HEK293 (cell line): ENCODE measurements around the gene EDAR.
A peak's percentile ranks its signal among the peaks of the same experiment; 100 is the strongest.

ENCODE experiments used
- CTCF ChIA-PET: fragments of 350-600 bp; formaldehyde crosslinking; extraction: SDS; loops from one replicate; lab custom pipeline; 2021; ENCODE audit warnings: antibody characterized with exemption; lab: Yijun Ruan, JAX
- POLR2A ChIA-PET: fragments of 300-600 bp; formaldehyde crosslinking; extraction: SDS; loops from one replicate; lab custom pipeline; 2020; ENCODE audit warnings: antibody characterized with exemption, inconsistent platforms; lab: Yijun Ruan, JAX
- H3K27ac ChIP-seq: fragments of 200-500 bp; sonication (Bioruptor generic); 2 replicates; pipeline ENCODE4 v1.5.1; 2014; ENCODE audit warnings: low read depth, low read length, control low read depth, inconsistent platforms; ENCODE audit errors: extremely low read depth
- H3K36me3 ChIP-seq, 2 experiments: fragments of 200-500 bp in 1 of 2; sonication (Bioruptor generic) in 1 of 2; 1 replicate in 1 of 2; 2 replicates in 1 of 2; pipeline ENCODE4 v1.5.1; 2014 to 2017; ENCODE audit warnings: inconsistent platforms in 2 of 2, low read length in 2 of 2; ENCODE audit not compliant: control insufficient read depth in 2 of 2, insufficient read depth in 1 of 2
- H3K4me1 ChIP-seq: fragments of 200-500 bp; sonication (Bioruptor generic); 2 replicates; pipeline ENCODE4 v1.5.1; 2014; ENCODE audit warnings: mild to moderate bottlenecking, low read length, inconsistent platforms; ENCODE audit not compliant: control insufficient read depth, insufficient read depth
- H3K4me3 ChIP-seq: 2 replicates; pipeline ENCODE4 v1.5.1; 2011; ENCODE audit warnings: low read depth, mild to moderate bottlenecking, control low read depth, low read length, moderate library complexity
- H3K9me3 ChIP-seq: fragments of 200-500 bp; sonication (Bioruptor generic); 2 replicates; pipeline ENCODE4 v1.5.1; 2014; ENCODE audit warnings: low read depth, low read length, inconsistent platforms; ENCODE audit not compliant: control insufficient read depth, insufficient read depth
- FEZF1 ChIP-seq: fragments of 450-650 bp; formaldehyde crosslinking; IDR thresholded peaks from 2 replicates; pipeline ENCODE4 v1.5.1; 2016; ENCODE audit warnings: missing biosample characterization, missing genetic modification characterization
- HOXD13 ChIP-seq: sonication (generic); formaldehyde crosslinking; IDR thresholded peaks from 2 replicates; pipeline ENCODE4 v1.8.0; 2022; ENCODE audit warnings: missing genetic modification reagents, borderline replicate concordance
- KLF16 ChIP-seq: fragments of 450-650 bp; formaldehyde crosslinking; IDR thresholded peaks from 2 replicates; pipeline ENCODE4 v1.5.1; 2017; ENCODE audit warnings: missing biosample characterization, missing genetic modification characterization
- OSR2 ChIP-seq: fragments of 450-650 bp; formaldehyde crosslinking; IDR thresholded peaks from 2 replicates; pipeline ENCODE4 v1.5.1; 2016; ENCODE audit warnings: missing biosample characterization, missing genetic modification characterization
- PRDM1 ChIP-seq: fragments of 450-650 bp; formaldehyde crosslinking; IDR thresholded peaks from 2 replicates; pipeline ENCODE4; 2016; ENCODE audit warnings: missing biosample characterization, missing genetic modification characterization
- SP7 ChIP-seq: fragments of 450-650 bp; formaldehyde crosslinking; IDR thresholded peaks from 2 replicates; pipeline ENCODE4 v1.5.1; 2016; ENCODE audit warnings: missing biosample characterization, missing genetic modification characterization
- TCF7L2 ChIP-seq: IDR thresholded peaks from 2 replicates; pipeline ENCODE4 v1.6.1; 2011; ENCODE audit warnings: low read depth, mild to moderate bottlenecking, inconsistent platforms, low read length, moderate library complexity, borderline replicate concordance
- WT1 ChIP-seq: fragments of 450-650 bp; formaldehyde crosslinking; IDR thresholded peaks from 2 replicates; pipeline ENCODE4 v1.5.1; 2016; ENCODE audit warnings: missing biosample characterization, missing genetic modification characterization
- ZNF175 ChIP-seq: fragments of 450-650 bp; formaldehyde crosslinking; IDR thresholded peaks from 2 replicates; pipeline ENCODE4 v1.5.1; 2016; ENCODE audit warnings: missing biosample characterization, missing genetic modification characterization
- ZNF239 ChIP-seq: fragments of 450-650 bp; formaldehyde crosslinking; IDR thresholded peaks from 2 replicates; pipeline ENCODE4 v1.5.1; 2016; ENCODE audit warnings: missing biosample characterization, missing genetic modification characterization
- ZNF24 ChIP-seq: fragments of 450-650 bp; formaldehyde crosslinking; IDR thresholded peaks from 2 replicates; pipeline ENCODE4 v1.5.1; 2016; ENCODE audit warnings: missing biosample characterization, missing genetic modification characterization
- ZNF555 ChIP-seq: fragments of 450-650 bp; formaldehyde crosslinking; conservative IDR thresholded peaks from 2 replicates; pipeline ENCODE4 v1.5.1; 2017; ENCODE audit warnings: missing biosample characterization, mild to moderate bottlenecking, missing genetic modification characterization, inconsistent platforms
- ZNF664 ChIP-seq: fragments of 450-650 bp; formaldehyde crosslinking; IDR thresholded peaks from 2 replicates; pipeline ENCODE4 v1.5.1; 2016; ENCODE audit warnings: missing biosample characterization, missing genetic modification characterization
- ZNF785 ChIP-seq: fragments of 450-650 bp; formaldehyde crosslinking; IDR thresholded peaks from 2 replicates; pipeline ENCODE4 v1.5.1; 2016; ENCODE audit warnings: missing biosample characterization, missing genetic modification characterization
- ZSCAN23 ChIP-seq: fragments of 450-650 bp; formaldehyde crosslinking; IDR thresholded peaks from 2 replicates; pipeline ENCODE4 v1.5.1; 2016; ENCODE audit warnings: missing biosample characterization, missing genetic modification characterization
- ZXDB ChIP-seq: fragments of 450-650 bp; formaldehyde crosslinking; IDR thresholded peaks from 2 replicates; pipeline ENCODE4 v1.5.1; 2016; ENCODE audit warnings: missing biosample characterization, missing genetic modification characterization
- TF ChIP-seq, protein P1 (sequence below): fragments of 450-650 bp; formaldehyde crosslinking; IDR thresholded peaks from 2 replicates; pipeline ENCODE4 v1.5.1; 2016; ENCODE audit warnings: missing biosample characterization, missing genetic modification characterization
- TF ChIP-seq, protein P2 (sequence below): fragments of 450-650 bp; formaldehyde crosslinking; IDR thresholded peaks from 2 replicates; pipeline ENCODE4 v1.5.1; 2017; ENCODE audit warnings: missing biosample characterization, missing genetic modification characterization
- TF ChIP-seq, protein P3 (sequence below): fragments of 450-650 bp; formaldehyde crosslinking; IDR thresholded peaks from 2 replicates; pipeline ENCODE4; 2016; ENCODE audit warnings: missing biosample characterization, missing genetic modification characterization
- TF ChIP-seq, protein P4 (sequence below): fragments of 450-650 bp; formaldehyde crosslinking; IDR thresholded peaks from 2 replicates; pipeline ENCODE4 v1.5.1; 2016; ENCODE audit warnings: missing biosample characterization, missing genetic modification characterization
- TF ChIP-seq, protein P5 (sequence below): fragments of 450-650 bp; formaldehyde crosslinking; IDR thresholded peaks from 2 replicates; pipeline ENCODE4 v1.5.1; 2016; ENCODE audit warnings: missing biosample characterization, missing genetic modification characterization

EDAR gene

DNA sequence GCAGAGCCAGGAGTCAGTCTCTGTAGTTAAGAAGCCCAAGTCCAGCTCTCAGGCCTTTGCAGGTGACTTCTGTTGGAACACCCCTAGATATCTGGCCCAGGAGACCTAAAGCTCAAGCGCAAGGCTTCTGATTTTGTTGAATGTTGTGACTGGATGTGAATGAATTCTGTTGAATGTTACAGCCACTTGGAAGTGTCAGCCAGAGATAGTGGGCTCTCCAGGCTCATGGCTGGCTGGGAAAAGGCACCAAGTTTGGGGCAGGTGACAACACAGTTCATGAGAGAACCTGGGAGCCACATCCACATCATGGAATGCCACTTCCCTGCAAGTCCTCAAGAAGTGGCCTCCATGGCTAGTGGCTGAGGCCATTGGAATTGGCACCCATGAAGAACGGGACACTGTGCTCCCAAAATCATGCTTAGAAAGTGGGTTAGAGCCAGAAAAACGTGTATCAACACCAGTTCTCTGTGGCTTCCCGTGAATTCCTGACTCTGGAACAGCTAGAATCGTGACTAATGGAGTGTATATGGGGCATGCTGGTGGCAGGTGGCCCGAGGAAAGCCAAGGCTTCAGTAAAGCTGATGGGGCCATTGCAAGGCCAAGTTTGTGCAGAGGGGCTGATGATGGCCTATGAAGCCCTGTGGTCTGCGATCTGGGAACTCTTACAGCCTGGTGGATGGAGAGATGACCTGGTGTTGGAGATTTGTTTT lies 30.2 kb downstream of the EDAR start (continued):
- TF ChIP-seq ZNF664 = no peak

DNA sequence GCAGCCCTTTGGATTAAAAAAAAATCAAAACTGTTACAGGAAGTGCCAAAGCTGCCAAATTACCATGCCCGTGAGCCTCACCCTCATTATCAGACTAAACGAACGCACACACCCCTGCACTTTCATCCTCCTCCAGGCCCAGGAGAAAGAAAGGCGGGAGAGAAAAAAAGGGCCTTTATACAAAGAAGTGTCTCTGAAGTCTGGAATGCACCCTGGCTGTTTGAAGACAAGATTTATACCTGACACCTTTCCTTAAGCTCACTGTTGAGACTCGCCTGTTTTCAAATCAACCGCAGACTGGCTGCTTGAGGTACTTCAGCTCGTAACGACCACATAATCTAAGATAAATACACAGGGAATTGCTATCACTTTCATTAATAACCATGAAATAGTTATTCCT lies 31.0 kb downstream of the EDAR start:
- CTCF ChIA-PET = interaction anchor here (0.7 kb wide), 1 partner anchor 32 kb away, joined by 3 read pairs; no protein-coding TSS in a partner anchor

DNA sequence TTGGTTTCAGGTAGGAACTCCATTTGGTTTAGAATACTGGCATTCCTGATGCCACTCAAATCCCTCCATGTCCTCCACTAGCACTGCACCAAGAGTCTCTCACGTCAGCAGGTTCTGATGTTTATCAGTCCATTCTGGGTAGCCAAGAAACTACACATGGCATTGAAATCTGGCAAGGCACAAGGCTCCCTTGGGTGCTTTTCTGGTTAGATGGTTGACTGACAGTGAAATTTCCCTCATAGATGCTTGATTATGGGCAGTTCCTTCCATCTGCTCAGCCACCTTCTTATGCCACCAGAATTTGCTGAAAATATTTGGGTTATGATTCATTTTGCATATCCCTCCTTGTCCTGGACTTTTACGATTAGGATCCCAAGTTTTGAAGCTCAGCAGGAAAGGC lies 32.6 kb downstream of the EDAR start:
- no peak overlapping the region for H3K4me3 ChIP-seq
- ChIA-PET POLR2A (no interaction called here), CTCF (interaction anchor here (0.6 kb wide), 1 partner anchor 43 kb away, joined by 3 read pairs; no protein-coding TSS in a partner anchor)
- H3K4me1 ChIP-seq = peaks cover 15% of the 10 kb centered on the region
- TF ChIP-seq, protein P1, sequence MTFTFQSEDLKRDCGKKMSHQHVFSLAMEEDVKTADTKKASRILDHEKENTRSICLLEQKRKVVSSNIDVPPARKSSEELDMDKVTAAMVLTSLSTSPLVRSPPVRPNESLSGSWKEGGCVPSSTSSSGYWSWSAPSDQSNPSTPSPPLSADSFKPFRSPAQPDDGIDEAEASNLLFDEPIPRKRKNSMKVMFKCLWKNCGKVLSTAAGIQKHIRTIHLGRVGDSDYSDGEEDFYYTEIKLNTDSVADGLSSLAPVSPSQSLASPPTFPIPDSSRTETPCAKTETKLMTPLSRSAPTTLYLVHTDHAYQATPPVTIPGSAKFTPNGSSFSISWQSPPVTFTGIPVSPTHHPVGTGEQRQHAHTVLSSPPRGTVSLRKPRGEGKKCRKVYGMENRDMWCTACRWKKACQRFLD (tag by site-specific recombination) = no peak
- no peak for TF ChIP-seq ZNF175 (tag by site-specific recombination)
- no peak for TF ChIP-seq HOXD13 (CRISPR knock-in tag)
- H3K27ac ChIP-seq = no peak overlapping the region
- H3K36me3 ChIP-seq = no peaks in the 10 kb centered on the region
- no peaks in the 10 kb centered on the region for H3K9me3 ChIP-seq

More for the DNA sequence above, 31.0 kb downstream of the EDAR start:
- H3K4me1 ChIP-seq = peaks cover 15% of the 10 kb centered on the region
- TF ChIP-seq, protein P2, sequence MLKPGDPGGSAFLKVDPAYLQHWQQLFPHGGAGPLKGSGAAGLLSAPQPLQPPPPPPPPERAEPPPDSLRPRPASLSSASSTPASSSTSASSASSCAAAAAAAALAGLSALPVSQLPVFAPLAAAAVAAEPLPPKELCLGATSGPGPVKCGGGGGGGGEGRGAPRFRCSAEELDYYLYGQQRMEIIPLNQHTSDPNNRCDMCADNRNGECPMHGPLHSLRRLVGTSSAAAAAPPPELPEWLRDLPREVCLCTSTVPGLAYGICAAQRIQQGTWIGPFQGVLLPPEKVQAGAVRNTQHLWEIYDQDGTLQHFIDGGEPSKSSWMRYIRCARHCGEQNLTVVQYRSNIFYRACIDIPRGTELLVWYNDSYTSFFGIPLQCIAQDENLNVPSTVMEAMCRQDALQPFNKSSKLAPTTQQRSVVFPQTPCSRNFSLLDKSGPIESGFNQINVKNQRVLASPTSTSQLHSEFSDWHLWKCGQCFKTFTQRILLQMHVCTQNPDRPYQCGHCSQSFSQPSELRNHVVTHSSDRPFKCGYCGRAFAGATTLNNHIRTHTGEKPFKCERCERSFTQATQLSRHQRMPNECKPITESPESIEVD (tag by site-specific recombination) = peak; percentile 41
- no peak; the same call in 1 of the 2 replicates for TF ChIP-seq ZXDB (tag by site-specific recombination)
- no peak for TF ChIP-seq ZNF239 (tag by site-specific recombination)
- TF ChIP-seq ZNF24 (tag by site-specific recombination) = no peak
- TF ChIP-seq, protein P3, sequence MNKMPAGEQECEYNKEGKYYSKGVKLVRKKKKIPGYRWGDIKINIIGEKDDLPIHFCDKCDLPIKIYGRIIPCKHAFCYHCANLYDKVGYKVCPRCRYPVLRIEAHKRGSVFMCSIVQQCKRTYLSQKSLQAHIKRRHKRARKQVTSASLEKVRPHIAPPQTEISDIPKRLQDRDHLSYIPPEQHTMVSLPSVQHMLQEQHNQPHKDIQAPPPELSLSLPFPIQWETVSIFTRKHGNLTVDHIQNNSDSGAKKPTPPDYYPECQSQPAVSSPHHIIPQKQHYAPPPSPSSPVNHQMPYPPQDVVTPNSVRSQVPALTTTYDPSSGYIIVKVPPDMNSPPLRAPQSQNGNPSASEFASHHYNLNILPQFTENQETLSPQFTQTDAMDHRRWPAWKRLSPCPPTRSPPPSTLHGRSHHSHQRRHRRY = no peak
- peak; percentile 49; the same call in 1 of the 2 replicates for TF ChIP-seq SP7
- 0 out of 2 replicates have a peak, but pooled peaks have one; percentile 28 for TF ChIP-seq FEZF1 (tag by site-specific recombination)
- TF ChIP-seq OSR2 (tag by site-specific recombination) = peak; percentile 68; the same call in 1 of the 2 replicates
- TF ChIP-seq ZNF785 = no peak
- TF ChIP-seq, protein P4, sequence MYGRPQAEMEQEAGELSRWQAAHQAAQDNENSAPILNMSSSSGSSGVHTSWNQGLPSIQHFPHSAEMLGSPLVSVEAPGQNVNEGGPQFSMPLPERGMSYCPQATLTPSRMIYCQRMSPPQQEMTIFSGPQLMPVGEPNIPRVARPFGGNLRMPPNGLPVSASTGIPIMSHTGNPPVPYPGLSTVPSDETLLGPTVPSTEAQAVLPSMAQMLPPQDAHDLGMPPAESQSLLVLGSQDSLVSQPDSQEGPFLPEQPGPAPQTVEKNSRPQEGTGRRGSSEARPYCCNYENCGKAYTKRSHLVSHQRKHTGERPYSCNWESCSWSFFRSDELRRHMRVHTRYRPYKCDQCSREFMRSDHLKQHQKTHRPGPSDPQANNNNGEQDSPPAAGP = 0 out of 2 replicates have a peak, but pooled peaks have one; percentile 18
- TF ChIP-seq ZSCAN23 (tag by site-specific recombination) = no peak
- no peak for TF ChIP-seq ZNF555
- 0 out of 2 replicates have a peak, but pooled peaks have one; percentile 45 for TF ChIP-seq TCF7L2
- TF ChIP-seq, protein P5, sequence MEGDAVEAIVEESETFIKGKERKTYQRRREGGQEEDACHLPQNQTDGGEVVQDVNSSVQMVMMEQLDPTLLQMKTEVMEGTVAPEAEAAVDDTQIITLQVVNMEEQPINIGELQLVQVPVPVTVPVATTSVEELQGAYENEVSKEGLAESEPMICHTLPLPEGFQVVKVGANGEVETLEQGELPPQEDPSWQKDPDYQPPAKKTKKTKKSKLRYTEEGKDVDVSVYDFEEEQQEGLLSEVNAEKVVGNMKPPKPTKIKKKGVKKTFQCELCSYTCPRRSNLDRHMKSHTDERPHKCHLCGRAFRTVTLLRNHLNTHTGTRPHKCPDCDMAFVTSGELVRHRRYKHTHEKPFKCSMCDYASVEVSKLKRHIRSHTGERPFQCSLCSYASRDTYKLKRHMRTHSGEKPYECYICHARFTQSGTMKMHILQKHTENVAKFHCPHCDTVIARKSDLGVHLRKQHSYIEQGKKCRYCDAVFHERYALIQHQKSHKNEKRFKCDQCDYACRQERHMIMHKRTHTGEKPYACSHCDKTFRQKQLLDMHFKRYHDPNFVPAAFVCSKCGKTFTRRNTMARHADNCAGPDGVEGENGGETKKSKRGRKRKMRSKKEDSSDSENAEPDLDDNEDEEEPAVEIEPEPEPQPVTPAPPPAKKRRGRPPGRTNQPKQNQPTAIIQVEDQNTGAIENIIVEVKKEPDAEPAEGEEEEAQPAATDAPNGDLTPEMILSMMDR = no peak
- no peak for TF ChIP-seq PRDM1
- TF ChIP-seq KLF16 (tag by site-specific recombination) = no peak
- TF ChIP-seq WT1 (tag by site-specific recombination) = no peak
- no peaks in the 10 kb centered on the region for H3K9me3 ChIP-seq
- no peak overlapping the region for H3K27ac ChIP-seq
- POLR2A ChIA-PET = no interaction called here
- no peaks in the 10 kb centered on the region for H3K36me3 ChIP-seq
- no peak overlapping the region for H3K4me3 ChIP-seq
